Smooth muscle cell (in vitro differentiated cells): ENCODE data around the gene CREBBP. TPM values are rescaled to one million over a fixed set of nuclear protein-coding genes. Genes with fewer than 3 reads are reported as not detected.

Experiments
- DNase-seq: peaks from one replicate; lab custom pipeline; 2025; ENCODE audit not compliant: unreplicated experiment; lab: John Stamatoyannopoulos, UW
- H2AFZ ChIP-seq: fragments of 200-600 bp; sonication (generic); 2 replicates; pipeline ENCODE4 v1.6.0; 2016; ENCODE audit warnings: antibody characterized with exemption, low read depth, mild to moderate bottlenecking
- H3F3A ChIP-seq: fragments of 200-600 bp; sonication (generic); 2 replicates; pipeline ENCODE4 v1.6.0; 2017; ENCODE audit warnings: antibody characterized with exemption, low read depth
- H3K27ac ChIP-seq: fragments of 200-600 bp; sonication (generic); 2 replicates; pipeline ENCODE4 v1.5.1; 2016; ENCODE audit warnings: low read depth, mild to moderate bottlenecking
- H3K27me3 ChIP-seq: fragments of 200-600 bp; sonication (generic); 2 replicates; pipeline ENCODE4 v1.6.1; 2016; ENCODE audit warnings: low read depth, mild to moderate bottlenecking
- H3K36me3 ChIP-seq: fragments of 200-600 bp; sonication (generic); 2 replicates; pipeline ENCODE4 v1.5.1; 2016; ENCODE audit warnings: low read depth
- H3K4me1 ChIP-seq: fragments of 200-600 bp; sonication (generic); 2 replicates; pipeline ENCODE4 v1.5.1; 2016; ENCODE audit warnings: low read depth
- H3K4me2 ChIP-seq: fragments of 200-600 bp; sonication (generic); 2 replicates; pipeline ENCODE4 v1.6.0; 2016; ENCODE audit warnings: mild to moderate bottlenecking
- H3K4me3 ChIP-seq: fragments of 200-600 bp; sonication (generic); 2 replicates; pipeline ENCODE4 v1.5.1; 2016; ENCODE audit warnings: mild to moderate bottlenecking
- H3K79me2 ChIP-seq: fragments of 200-600 bp; sonication (generic); 2 replicates; pipeline ENCODE4 v1.6.0; 2016; ENCODE audit warnings: low read depth, mild to moderate bottlenecking
- H3K9ac ChIP-seq: fragments of 200-600 bp; sonication (generic); 2 replicates; pipeline ENCODE4 v1.6.0; 2016; ENCODE audit warnings: low read depth
- H3K9me3 ChIP-seq: fragments of 200-600 bp; sonication (generic); replicated peaks from 2 replicates; pipeline ENCODE4 v1.5.1; 2016; ENCODE audit warnings: low read depth
- H4K20me1 ChIP-seq: fragments of 200-600 bp; sonication (generic); 2 replicates; pipeline ENCODE4 v1.6.0; 2016; ENCODE audit warnings: low read depth
- WGBS: methylation state at CpG from one replicate; pipeline ENCODE4 v1.1.7; 2016; ENCODE audit warnings: low lambda C conversion rate; 5-methylcytosine and 5-hydroxymethylcytosine counted together
- polyA plus RNA-seq: library from polyadenylated mRNA; unstranded; fragments of >200 nt; fragmentation: Nextera tagmentation; extraction: Ambion mirVana; gene quantifications from 2 replicates; pipeline ENCODE4 v1.2.1, GENCODE V29; 2016
- total RNA-seq: library from RNA; depleted of rRNA; stranded (reverse); fragments of >200 nt; gene quantifications from 2 replicates; pipeline ENCODE4 v1.2.3, GENCODE V29; 2014
- TF ChIP-seq, protein P1 (sequence below): fragments of 200-600 bp; sonication (generic); IDR thresholded peaks from 2 replicates; pipeline ENCODE4 v1.5.1; 2017; ENCODE audit warnings: borderline replicate concordance, mild to moderate bottlenecking, antibody characterized with exemption; ENCODE audit not compliant: insufficient read depth, poor library complexity, severe bottlenecking

The CREBBP gene
- total and polyA plus RNA-seq, 2 experiments from 2014 or later, result 14.3 to 19.6 TPM

- TF ChIP-seq, protein P1, sequence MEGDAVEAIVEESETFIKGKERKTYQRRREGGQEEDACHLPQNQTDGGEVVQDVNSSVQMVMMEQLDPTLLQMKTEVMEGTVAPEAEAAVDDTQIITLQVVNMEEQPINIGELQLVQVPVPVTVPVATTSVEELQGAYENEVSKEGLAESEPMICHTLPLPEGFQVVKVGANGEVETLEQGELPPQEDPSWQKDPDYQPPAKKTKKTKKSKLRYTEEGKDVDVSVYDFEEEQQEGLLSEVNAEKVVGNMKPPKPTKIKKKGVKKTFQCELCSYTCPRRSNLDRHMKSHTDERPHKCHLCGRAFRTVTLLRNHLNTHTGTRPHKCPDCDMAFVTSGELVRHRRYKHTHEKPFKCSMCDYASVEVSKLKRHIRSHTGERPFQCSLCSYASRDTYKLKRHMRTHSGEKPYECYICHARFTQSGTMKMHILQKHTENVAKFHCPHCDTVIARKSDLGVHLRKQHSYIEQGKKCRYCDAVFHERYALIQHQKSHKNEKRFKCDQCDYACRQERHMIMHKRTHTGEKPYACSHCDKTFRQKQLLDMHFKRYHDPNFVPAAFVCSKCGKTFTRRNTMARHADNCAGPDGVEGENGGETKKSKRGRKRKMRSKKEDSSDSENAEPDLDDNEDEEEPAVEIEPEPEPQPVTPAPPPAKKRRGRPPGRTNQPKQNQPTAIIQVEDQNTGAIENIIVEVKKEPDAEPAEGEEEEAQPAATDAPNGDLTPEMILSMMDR, result no peak
- no peak for DNase-seq
Observed at GRCh38 chr16:3797904-3798811, 82.4 kb downstream of the CREBBP start.

DNA sequence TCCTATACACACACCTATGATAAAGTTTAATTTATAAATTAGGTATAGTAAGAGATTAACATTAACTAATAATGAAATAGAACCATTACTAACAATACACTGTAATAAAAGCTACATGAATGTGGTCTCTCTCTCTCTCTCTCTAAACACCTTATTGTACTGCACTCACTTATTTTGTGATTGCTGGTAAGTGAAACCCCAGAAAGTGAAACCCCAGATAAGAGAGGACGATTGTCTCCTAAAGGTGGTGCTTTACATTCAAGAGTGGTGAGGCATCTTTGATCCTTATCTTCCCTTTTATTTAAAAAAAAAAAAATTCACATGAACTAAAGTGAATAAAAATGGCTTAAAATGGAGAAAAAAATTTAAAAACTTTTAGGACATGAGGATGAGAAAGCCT lies 83.0 kb downstream of the CREBBP start:
- WGBS, result 48% methylated on average over 1 of the region's 1 CpG
- Histone ChIP-seq H3K9ac (no peak overlapping the region), H3K4me1 (peaks cover 4% of the 10 kb centered on the region), H4K20me1 (peaks cover 97% of the 10 kb centered on the region), H3K79me2 (peaks cover 97% of the 10 kb centered on the region), H3F3A (no peaks in the 10 kb centered on the region), H3K27ac (no peak overlapping the region), H2AFZ (no peak overlapping the region), H3K9me3 (no peaks in the 10 kb centered on the region), H3K4me2 (no peak overlapping the region), H3K4me3 (no peak overlapping the region), H3K36me3 (no peaks in the 10 kb centered on the region), H3K27me3 (no peaks in the 10 kb centered on the region)
- TF ChIP-seq, protein P1, result no peak
- DNase-seq, result no peak

More at GRCh38 chr16:3797904-3798811, 82.4 kb downstream of the CREBBP start:
- no peaks in the 10 kb centered on the region for H3F3A ChIP-seq
- peaks cover 96% of the 10 kb centered on the region for H4K20me1 ChIP-seq
- no peak overlapping the region for H3K4me3 ChIP-seq
- H2AFZ ChIP-seq, result no peak overlapping the region
- H3K4me1 ChIP-seq, result peaks cover 4% of the 10 kb centered on the region
- no peak overlapping the region for H3K9ac ChIP-seq
- H3K27ac ChIP-seq, result no peak overlapping the region
- WGBS, result 77% methylated on average over 10 of the region's 10 CpGs
- H3K4me2 ChIP-seq, result no peak overlapping the region
- H3K36me3 ChIP-seq, result no peaks in the 10 kb centered on the region
- H3K79me2 ChIP-seq, result peaks cover 96% of the 10 kb centered on the region
- no peaks in the 10 kb centered on the region for H3K27me3 ChIP-seq
- H3K9me3 ChIP-seq, result no peaks in the 10 kb centered on the region

DNA sequence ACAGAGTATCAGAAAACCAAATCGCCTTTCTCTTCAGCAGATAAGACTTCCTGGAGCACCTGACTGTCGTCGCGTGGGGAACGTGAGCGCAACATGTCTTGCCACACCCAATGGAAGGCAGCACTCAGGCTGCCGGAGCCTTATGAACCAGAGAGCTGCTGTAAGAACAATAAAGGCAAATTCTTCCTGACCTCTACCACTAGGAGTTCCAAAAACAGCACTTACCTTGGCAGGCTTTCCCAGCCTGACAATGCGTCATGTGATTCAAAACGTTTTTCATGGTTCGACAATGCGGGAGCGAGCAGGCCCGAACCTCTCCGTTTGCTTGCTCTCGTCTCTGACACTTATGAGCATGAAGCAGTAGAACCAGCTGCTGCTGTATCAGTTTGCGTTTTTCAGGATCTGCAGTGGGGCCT lies 87.3 kb downstream of the CREBBP start:
- peaks cover 2% of the 10 kb centered on the region for H3K4me1 ChIP-seq
- no peak overlapping the region for H3K27ac ChIP-seq
- H3F3A ChIP-seq, result no peaks in the 10 kb centered on the region
- peaks cover 91% of the 10 kb centered on the region for H4K20me1 ChIP-seq
- no peak overlapping the region for H3K9ac ChIP-seq
- no peak overlapping the region for H3K4me2 ChIP-seq
- no peak overlapping the region for H2AFZ ChIP-seq
- peaks cover 4% of the 10 kb centered on the region for H3K36me3 ChIP-seq
- H3K4me3 ChIP-seq, result no peak overlapping the region
- TF ChIP-seq, protein P1, result no peak
- no peaks in the 10 kb centered on the region for H3K9me3 ChIP-seq
- WGBS, result 94% methylated on average over 16 of the region's 16 CpGs
- H3K79me2 ChIP-seq, result peaks cover 71% of the 10 kb centered on the region
- no peak for DNase-seq
- no peaks in the 10 kb centered on the region for H3K27me3 ChIP-seq
